Psoas muscle (tissue), 8 donors: ENCODE data around the gene CARD19. TPM values are rescaled to one million over a fixed set of nuclear protein-coding genes. Genes with fewer than 3 reads are reported as not detected.
A peak's percentile ranks its signal among the peaks of the same experiment; 100 is the strongest.

ENCODE experiments used
- ATAC-seq, 4 donors: fragments of 200-7000 bp; cut with Tn5 transposase; one replicate each; pipeline ENCODE4 v1.9.1; 2020; ENCODE audit warnings: moderate library complexity in 3 of 4, mild to moderate bottlenecking in 2 of 4
- DNase-seq, 2 donors: peaks; one replicate each; pipeline ENCODE4 v3.0.0-alpha.2; 2020
- H3K27ac ChIP-seq: fragments of 200-600 bp; one replicate; pipeline ENCODE4 v1.8.0; 2022
- H3K27me3 ChIP-seq, 3 donors: fragments of 200-600 bp in 1 of 3; one replicate each; pipeline versions ENCODE4 v1.6.1 to v1.8.0; 2013 to 2022; ENCODE audit warnings: low read length in 2 of 3, mild to moderate bottlenecking in 2 of 3, moderate library complexity in 1 of 3; ENCODE audit not compliant: insufficient read depth in 3 of 3
- H3K36me3 ChIP-seq, 2 donors: fragments of 200-600 bp in 1 of 2; one replicate each; pipeline versions ENCODE4 v1.6.1 to v1.8.0; 2013 to 2022; ENCODE audit warnings: low read depth in 1 of 2, mild to moderate bottlenecking in 1 of 2, moderate library complexity in 1 of 2; ENCODE audit not compliant: insufficient read depth in 1 of 2
- H3K4me1 ChIP-seq: fragments of 200-600 bp; one replicate; pipeline ENCODE4 v1.8.0; 2022
- H3K4me3 ChIP-seq: fragments of 200-600 bp; one replicate; pipeline ENCODE4 v1.8.0; 2022; ENCODE audit warnings: mild to moderate bottlenecking
- H3K9me3 ChIP-seq: fragments of 200-600 bp; one replicate; pipeline ENCODE4 v1.8.0; 2022
- CTCF ChIP-seq: fragments of 200-600 bp; IDR thresholded peaks from one replicate; pipeline ENCODE4 v1.8.0; 2022; ENCODE audit warnings: antibody characterized with exemption
- WGBS, 3 donors: extraction: QIAGEN DNeasy Blood & Tissue Kit; methylation state at CpG; one replicate each; pipeline versions ENCODE4 v1.1.6 to v1.1.7; 2013; 5-methylcytosine and 5-hydroxymethylcytosine counted together
- intact Hi-C, 2 donors: fragments of 100-400 bp; cut with DNase I; formaldehyde crosslinking; loops; one replicate each; pipeline versions ENCODE4 v1.11.0 to v1.14.2; 2022
- polyA plus RNA-seq, 3 donors: library from polyadenylated mRNA; stranded (reverse); fragments of 200-250 nt; gene quantifications; one replicate each; pipeline ENCODE4 v1.2.3, GENCODE V29; 2013
- total RNA-seq, 4 donors: library from RNA; stranded (reverse); fragmentation: NEBNext Ultra II Directional in 2 of 4; extraction: Animal tissue kit (Norgen Biotek cat#: 25700) in 2 of 4; gene quantifications; one replicate each; pipeline versions ENCODE4 v1.2.1 to v1.2.4, GENCODE V29; 2021 to 2023
- donor health status: healthy with polysubstance abuse.
- donor health status: DM: no; HTN: no; CAD: no; lungs with moderate emphysema.
- donor health status: Bipolar disorder and iron deficiency.
- donor health status: healthy.
- donor health status: DM: yes; HTN: yes; CAD: no.
- donor health status: DM: no; HTN: no; CAD: no.
- donor health status: DM: no; HTN: no; CAD: no.
- donor health status: DM: yes; HTN: yes; CAD: no.

Gene CARD19
- total and polyA plus RNA-seq, 7 donors, result 27.9 to 86.3 (median 46.7) TPM

GRCh38 chr9:93117924-93118862 is 22.2 kb downstream of the CARD19 start:
- no peak overlapping the region for H3K27ac ChIP-seq
- no peak overlapping the region for H3K4me3 ChIP-seq
- no peaks in the 10 kb centered on the region for H3K9me3 ChIP-seq
- WGBS, 3 donors, result 93 to 94% (median 94%) methylated on average over 12 of the region's 12 CpGs
- H3K36me3 ChIP-seq, result peaks cover 2 to 30% of the 10 kb centered on the region in 2 donors
- no peak for TF ChIP-seq CTCF
- no peaks in the 10 kb centered on the region for H3K27me3 ChIP-seq
- intact Hi-C loops, result no loop called here
- no peak for ATAC-seq
- peaks cover 13% of the 10 kb centered on the region for H3K4me1 ChIP-seq
- peak; percentile 4 to 45 for DNase-seq

- Histone ChIP-seq H3K36me3 (peaks cover 0 to 32% of the 10 kb centered on the region in 2 donors), H3K9me3 (no peaks in the 10 kb centered on the region), H3K27ac (peak overlapping the region; percentile 68), H3K4me1 (peaks cover 17% of the 10 kb centered on the region), H3K27me3 (no peaks in the 10 kb centered on the region), H3K4me3 (no peak overlapping the region)
- peak in 2 of 4 donors; percentile 1 to 14 for ATAC-seq
- peak; percentile 8 to 51 for DNase-seq
- intact Hi-C loops, result no loop called here
- no peak for TF ChIP-seq CTCF
- 76 to 87% (median 79%) methylated on average over 12 of the region's 12 CpGs for WGBS, 3 donors
These were observed 23.1 kb downstream of the CARD19 start for GRCh38 chr9:93118863-93119702.

- WGBS, 3 donors, result 36 to 51% (median 39%) methylated on average over 3 to 5 of the region's 5 CpGs
- no peak overlapping the region for H3K4me3 ChIP-seq
- H3K4me1 ChIP-seq, result peaks cover 17% of the 10 kb centered on the region
- peaks cover 0 to 36% of the 10 kb centered on the region in 2 donors for H3K36me3 ChIP-seq
- no peaks in the 10 kb centered on the region for H3K9me3 ChIP-seq
- no peak for TF ChIP-seq CTCF
- no peaks in the 10 kb centered on the region for H3K27me3 ChIP-seq
- intact Hi-C loops, result no loop called here
- peak in 1 of 4 donors; percentile 8 for ATAC-seq
- peak overlapping the region; percentile 68 for H3K27ac ChIP-seq
- no peak for DNase-seq
These were observed 23.6 kb downstream of the CARD19 start for GRCh38 chr9:93119703-93119952.

- Histone ChIP-seq H3K4me3 (no peak overlapping the region), H3K9me3 (no peaks in the 10 kb centered on the region), H3K27me3 (no peaks in the 10 kb centered on the region), H3K27ac (peak overlapping the region; percentile 68), H3K4me1 (peaks cover 17% of the 10 kb centered on the region), H3K36me3 (peaks cover 0 to 42% of the 10 kb centered on the region in 2 donors)
- DNase-seq (peak; percentile 96 to 98), ATAC-seq (peak; percentile 89 to 92 (median 90))
- 34 to 44% (median 36%) methylated on average over 22 to 23 of the region's 23 CpGs for WGBS, 3 donors
- peak; percentile 46 for TF ChIP-seq CTCF
- intact Hi-C loops, result no loop called here
These were observed 24.2 kb downstream of the CARD19 start for GRCh38 chr9:93119953-93120845.
